T-helper 2 cell treated with Interferon-gamma antibody and Interleukin-4, amounts not matched to agents 5 μg/mL and 100 μg/mL, for 36 hours (primary cell): ENCODE results near the gene PSORS1C1.
"Not testable (repeated sequence)": the region's sequence is repeated elsewhere in the genome, so short reads cannot be mapped to it uniquely, and the experiment has no call there.

ENCODE experiments used
- DNase-seq: peaks from one replicate; pipeline ENCODE4 v3.0.0; 2021; ENCODE audit warnings: low spot score
- H3K27ac Mint-ChIP-seq: one replicate; pipeline ENCODE4 v1.8.0; 2021; ENCODE audit warnings: mild to moderate bottlenecking, mixed read lengths
- H3K27me3 Mint-ChIP-seq: one replicate; pipeline ENCODE4 v1.8.0; 2021; ENCODE audit warnings: low read depth, mixed read lengths
- H3K36me3 Mint-ChIP-seq: one replicate; pipeline ENCODE4 v1.8.0; 2021; ENCODE audit warnings: low read depth, mixed read lengths
- H3K4me1 Mint-ChIP-seq: one replicate; pipeline ENCODE4 v1.8.0; 2021; ENCODE audit warnings: low read depth, mixed read lengths
- H3K4me3 Mint-ChIP-seq: one replicate; pipeline ENCODE4 v1.8.0; 2022; ENCODE audit warnings: mild to moderate bottlenecking, moderate library complexity, mixed read lengths
- H3K9me3 Mint-ChIP-seq: one replicate; pipeline ENCODE4 v1.8.0; 2021; ENCODE audit warnings: mixed read lengths

Gene PSORS1C1

GRCh38 chr6:31175971-31176370 is 61.4 kb downstream of the PSORS1C1 start:
- H3K36me3 Mint-ChIP-seq, result no peaks in the 10 kb centered on the region
- no peaks in the 10 kb centered on the region for H3K9me3 Mint-ChIP-seq
- H3K4me1 Mint-ChIP-seq, result peaks cover 5% of the 10 kb centered on the region
- H3K27ac Mint-ChIP-seq, result no peak overlapping the region
- no peaks in the 10 kb centered on the region for H3K27me3 Mint-ChIP-seq
- H3K4me3 Mint-ChIP-seq, result no peak overlapping the region
- DNase-seq, result no peak

DNA sequence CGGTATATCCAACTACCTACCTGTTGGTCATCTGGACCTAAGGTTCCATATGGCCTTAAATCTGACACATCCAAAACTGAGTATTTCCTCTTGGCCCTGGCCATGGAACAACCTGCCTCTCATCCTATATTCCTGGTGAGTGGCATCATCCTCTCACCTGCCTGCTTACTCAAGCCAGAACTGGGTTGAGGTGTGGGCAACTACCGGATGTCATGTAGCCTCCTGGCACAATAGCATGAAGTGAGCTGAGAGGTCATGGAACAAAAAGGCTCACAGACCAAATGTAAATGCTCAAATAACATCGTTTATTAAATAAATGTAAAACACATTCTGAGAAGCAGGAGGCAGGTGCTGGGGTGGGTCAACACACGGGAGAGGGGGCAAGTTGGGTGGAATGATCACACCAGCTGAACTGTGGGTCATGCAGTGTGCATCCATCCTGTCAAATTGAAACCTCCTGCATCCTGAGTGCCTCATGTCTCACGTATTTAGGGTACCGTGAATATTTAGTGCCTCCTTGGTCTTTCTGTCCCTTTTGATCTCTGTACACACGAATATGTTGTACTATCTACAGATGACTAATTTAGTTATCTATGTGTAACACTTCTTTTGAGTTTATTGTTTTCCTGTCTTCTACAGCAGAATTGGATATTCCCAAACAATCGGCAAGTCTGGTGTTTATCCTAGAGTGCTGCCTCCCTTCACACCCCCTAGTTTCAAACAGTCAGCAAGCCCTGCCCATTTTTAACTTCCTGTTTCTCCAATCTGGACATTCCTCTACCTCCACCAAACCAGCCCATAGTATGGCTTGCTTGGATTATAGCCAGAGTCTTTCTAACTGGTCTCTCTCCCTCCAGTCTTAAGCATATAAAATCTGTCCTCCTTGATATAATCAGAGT is 63.8 kb downstream of the PSORS1C1 start:
- peaks cover 5% of the 10 kb centered on the region for H3K4me1 Mint-ChIP-seq
- H3K4me3 Mint-ChIP-seq, result no peak overlapping the region
- no peaks in the 10 kb centered on the region for H3K27me3 Mint-ChIP-seq
- no peaks in the 10 kb centered on the region for H3K9me3 Mint-ChIP-seq
- no peaks in the 10 kb centered on the region for H3K36me3 Mint-ChIP-seq
- no peak for DNase-seq
- no peak overlapping the region for H3K27ac Mint-ChIP-seq

GRCh38 chr6:31179042-31179386 is 64.4 kb downstream of the PSORS1C1 start:
- no peak for DNase-seq
- H3K27me3 Mint-ChIP-seq, result no peaks in the 10 kb centered on the region
- no peak overlapping the region for H3K4me3 Mint-ChIP-seq
- H3K4me1 Mint-ChIP-seq, result peaks cover 5% of the 10 kb centered on the region
- H3K9me3 Mint-ChIP-seq, result no peaks in the 10 kb centered on the region
- H3K36me3 Mint-ChIP-seq, result no peaks in the 10 kb centered on the region
- no peak overlapping the region for H3K27ac Mint-ChIP-seq

- no peak overlapping the region for H3K27ac Mint-ChIP-seq
- no peaks in the 10 kb centered on the region for H3K36me3 Mint-ChIP-seq
- no peaks in the 10 kb centered on the region for H3K27me3 Mint-ChIP-seq
These were observed 65.3 kb downstream of the PSORS1C1 start for GRCh38 chr6:31179896-31180295.

DNA sequence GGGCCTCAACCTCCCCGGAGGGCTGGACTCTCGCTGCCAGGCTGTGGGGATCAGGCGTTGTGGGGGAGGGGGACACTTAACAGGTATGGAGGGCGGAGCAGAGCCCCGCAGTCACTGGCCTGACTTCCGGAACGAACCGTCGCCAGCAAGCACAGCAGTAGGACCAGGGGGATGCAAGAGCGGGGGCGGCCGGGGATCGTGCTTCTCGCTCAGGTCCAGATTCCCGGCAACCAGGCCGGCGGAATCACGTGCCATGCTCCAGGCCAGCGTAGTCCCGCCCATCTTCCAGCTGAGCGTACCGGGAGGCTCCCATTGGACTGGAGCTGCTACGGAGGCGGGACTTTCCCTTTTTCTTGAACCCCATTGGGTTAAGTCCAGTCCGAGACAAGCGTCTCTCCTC is 65.9 kb downstream of the PSORS1C1 start:
- Mint-ChIP-seq H3K36me3 (no peaks in the 10 kb centered on the region), H3K27ac (no peak overlapping the region), H3K4me3 (peak overlapping the region; percentile 56), H3K9me3 (no peaks in the 10 kb centered on the region), H3K27me3 (no peaks in the 10 kb centered on the region), H3K4me1 (peaks cover 8% of the 10 kb centered on the region)
- DNase-seq, result no peak

More at GRCh38 chr6:31179896-31180295, 65.3 kb downstream of the PSORS1C1 start:
- H3K9me3 Mint-ChIP-seq, result no peaks in the 10 kb centered on the region
- DNase-seq, result no peak
- H3K4me3 Mint-ChIP-seq, result no peak overlapping the region
- peaks cover 5% of the 10 kb centered on the region for H3K4me1 Mint-ChIP-seq

DNA sequence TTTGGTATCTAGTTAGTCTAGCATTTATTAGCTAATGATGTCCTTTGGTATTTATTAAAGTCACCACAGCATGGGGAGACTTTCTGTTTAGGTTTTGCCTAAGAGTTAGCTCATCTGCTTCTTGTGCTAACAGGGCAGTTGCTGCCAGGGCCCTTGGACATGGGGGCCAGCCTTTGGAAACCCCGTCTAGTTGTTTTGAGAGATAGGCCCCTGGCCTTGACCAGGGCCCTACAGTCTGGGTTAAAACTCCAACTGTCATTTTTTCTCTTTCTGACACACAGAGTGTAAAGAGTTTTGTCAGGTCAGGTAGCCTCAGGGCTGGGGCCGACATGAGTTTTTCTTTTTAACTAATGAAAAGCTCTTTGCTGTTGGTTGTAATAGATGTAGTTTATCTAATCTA is 68.7 kb downstream of the PSORS1C1 start:
- H3K9me3 Mint-ChIP-seq, H3K27me3 Mint-ChIP-seq, DNase-seq, H3K27ac Mint-ChIP-seq, H3K4me3 Mint-ChIP-seq, H3K36me3 Mint-ChIP-seq: not testable (repeated sequence)
- H3K4me1 Mint-ChIP-seq, result peaks cover 11% of the 10 kb centered on the region

DNA sequence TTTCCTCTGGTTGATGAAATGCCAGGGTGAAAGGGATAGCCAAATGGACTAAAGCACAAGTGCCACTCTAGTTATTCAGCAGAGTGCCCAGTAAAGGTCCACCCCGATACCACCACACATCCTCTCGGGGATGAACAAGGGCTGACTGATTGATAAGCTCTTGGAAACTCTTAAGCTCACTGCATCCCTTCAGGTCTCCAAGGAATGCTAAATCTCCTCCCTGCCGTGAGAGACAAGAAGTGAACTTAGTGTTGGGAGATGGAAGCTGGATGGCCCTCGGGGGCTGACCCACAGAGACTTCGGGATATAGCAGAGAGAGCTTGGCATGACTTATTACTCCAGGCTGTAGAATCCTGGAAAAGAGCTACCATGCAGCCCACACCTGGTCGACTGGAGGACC is 69.3 kb downstream of the PSORS1C1 start:
- not testable (repeated sequence) for H3K27ac Mint-ChIP-seq, H3K9me3 Mint-ChIP-seq, DNase-seq, H3K36me3 Mint-ChIP-seq, H3K27me3 Mint-ChIP-seq, H3K4me3 Mint-ChIP-seq
- H3K4me1 Mint-ChIP-seq, result peaks cover 11% of the 10 kb centered on the region

GRCh38 chr6:31185695-31186051 is 71.1 kb downstream of the PSORS1C1 start:
- not testable (repeated sequence) for DNase-seq, H3K27ac Mint-ChIP-seq

GRCh38 chr6:31186052-31186734 is 71.6 kb downstream of the PSORS1C1 start:
- Mint-ChIP-seq H3K4me1 (peaks cover 9% of the 10 kb centered on the region), H3K4me3 (no peak overlapping the region), H3K9me3 (no peaks in the 10 kb centered on the region), H3K27ac (no peak overlapping the region), H3K27me3 (no peaks in the 10 kb centered on the region), H3K36me3 (no peaks in the 10 kb centered on the region)
- DNase-seq, result no peak

More at GRCh38 chr6:31185695-31186051, 71.1 kb downstream of the PSORS1C1 start:
- not testable (repeated sequence) for H3K4me3 Mint-ChIP-seq, H3K4me1 Mint-ChIP-seq, H3K9me3 Mint-ChIP-seq, H3K27me3 Mint-ChIP-seq, H3K36me3 Mint-ChIP-seq

GRCh38 chr6:31187780-31188194 is 73.2 kb downstream of the PSORS1C1 start:
- H3K27ac Mint-ChIP-seq, result no peak overlapping the region

DNA sequence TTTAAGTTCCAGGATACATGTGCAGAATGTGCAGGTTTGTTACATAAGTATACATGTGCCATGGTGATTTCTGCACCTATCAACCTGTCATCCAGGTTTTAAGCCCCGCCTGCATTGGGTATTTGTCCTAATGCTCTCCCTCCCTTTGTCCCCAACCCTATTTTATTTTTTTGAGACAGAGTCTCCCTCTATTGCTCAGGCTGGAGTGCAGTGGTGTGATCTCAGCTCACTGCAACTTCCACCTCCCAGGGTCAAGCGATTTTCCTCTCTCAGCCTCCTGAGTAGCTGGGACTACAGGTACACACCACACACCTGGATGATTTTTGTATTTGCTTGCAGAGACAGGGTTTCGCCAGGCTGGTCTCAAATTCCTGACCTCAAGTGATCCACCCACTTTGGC is 74.6 kb downstream of the PSORS1C1 start:
- DNase-seq, H3K27me3 Mint-ChIP-seq, H3K4me1 Mint-ChIP-seq, H3K9me3 Mint-ChIP-seq, H3K4me3 Mint-ChIP-seq, H3K27ac Mint-ChIP-seq, H3K36me3 Mint-ChIP-seq: not testable (repeated sequence)

More at GRCh38 chr6:31187780-31188194, 73.2 kb downstream of the PSORS1C1 start:
- Mint-ChIP-seq H3K4me3 (no peak overlapping the region), H3K9me3 (no peaks in the 10 kb centered on the region), H3K4me1 (peaks cover 9% of the 10 kb centered on the region), H3K36me3 (no peaks in the 10 kb centered on the region), H3K27me3 (no peaks in the 10 kb centered on the region)
- DNase-seq, result no peak
